ENCODE results near the gene SCGB3A2.

SCGB3A2 gene

DNA sequence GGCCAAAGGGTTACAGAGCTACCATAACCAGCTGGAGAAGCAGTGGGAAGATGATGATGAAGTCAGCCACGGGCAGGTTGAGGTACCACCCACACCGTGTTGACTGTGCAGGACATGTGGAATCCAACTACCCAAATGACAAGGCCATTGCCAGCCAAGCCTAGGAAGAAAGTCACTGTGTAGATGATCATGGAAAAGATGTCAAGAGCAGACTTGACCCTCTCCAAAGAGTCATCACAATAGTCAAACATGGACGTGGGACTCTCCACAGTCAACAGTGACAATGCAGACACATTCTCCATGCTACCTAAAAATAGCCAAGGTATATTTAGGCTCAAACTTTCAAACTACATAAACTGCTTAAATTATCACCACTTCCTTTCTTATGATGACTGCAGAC lies 26.1 kb upstream of the SCGB3A2 start:
- Histone ChIP-seq H3K4me1 (ENCODE audit: control insufficient read depth, insufficient read depth, low read length, unreplicated experiment) (no peaks in the 10 kb centered on the region), H3K27me3 (ENCODE audit: insufficient read depth, low read length) (peaks cover 33% of the 10 kb centered on the region), H3K27ac (ENCODE audit: low read depth, low read length) (no peak overlapping the region), H3K79me2 (ENCODE audit: control insufficient read depth, insufficient read depth, low read length, unreplicated experiment) (no peaks in the 10 kb centered on the region), H2AFZ (ENCODE audit: low read length, unreplicated experiment) (no peak overlapping the region), H3K36me3 (ENCODE audit: insufficient read depth, low read length) (no peaks in the 10 kb centered on the region), H3K4me3 (ENCODE audit: low read depth, low read length) (no peak overlapping the region)

DNA sequence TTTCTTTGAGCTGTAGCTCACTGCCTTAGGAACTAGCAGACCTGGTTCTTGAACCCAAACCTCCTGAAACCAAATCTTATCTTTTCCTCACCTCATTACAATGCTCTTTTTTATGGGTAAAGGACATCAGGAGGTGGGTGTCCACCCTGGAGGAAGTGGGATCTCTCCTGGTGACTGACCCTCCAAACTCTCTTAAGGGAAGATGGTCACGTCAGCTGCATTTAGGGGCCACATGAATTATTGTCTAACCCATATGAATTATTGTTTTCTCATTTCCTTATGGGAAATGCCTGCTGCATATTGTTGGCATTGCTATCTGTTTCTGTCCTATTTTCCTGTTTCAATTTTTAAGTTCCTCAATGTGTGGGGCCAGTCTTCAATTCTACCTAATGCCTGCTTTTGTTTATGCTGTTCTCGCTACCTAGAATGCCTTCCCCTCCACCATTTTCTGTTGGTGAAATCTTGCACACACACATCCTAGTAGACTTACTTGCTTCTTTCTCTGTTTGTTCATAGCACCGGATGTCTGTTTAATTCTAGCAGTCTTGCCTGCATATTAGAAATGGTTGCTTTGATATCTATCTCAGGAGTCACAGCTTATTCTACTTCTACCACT lies 25.0 kb upstream of the SCGB3A2 start:
- no peak overlapping the region for H2AFZ ChIP-seq (ENCODE audit: low read length, unreplicated experiment)
- H3K4me1 ChIP-seq (ENCODE audit: control insufficient read depth, insufficient read depth, low read length, unreplicated experiment), result no peaks in the 10 kb centered on the region
- H3K4me3 ChIP-seq (ENCODE audit: low read depth, low read length), result no peak overlapping the region
- no peaks in the 10 kb centered on the region for H3K79me2 ChIP-seq (ENCODE audit: control insufficient read depth, insufficient read depth, low read length, unreplicated experiment)
- H3K27ac ChIP-seq (ENCODE audit: low read depth, low read length), result no peak overlapping the region
- no peaks in the 10 kb centered on the region for H3K36me3 ChIP-seq (ENCODE audit: insufficient read depth, low read length)
- H3K27me3 ChIP-seq (ENCODE audit: insufficient read depth, low read length), result peaks cover 27% of the 10 kb centered on the region

DNA sequence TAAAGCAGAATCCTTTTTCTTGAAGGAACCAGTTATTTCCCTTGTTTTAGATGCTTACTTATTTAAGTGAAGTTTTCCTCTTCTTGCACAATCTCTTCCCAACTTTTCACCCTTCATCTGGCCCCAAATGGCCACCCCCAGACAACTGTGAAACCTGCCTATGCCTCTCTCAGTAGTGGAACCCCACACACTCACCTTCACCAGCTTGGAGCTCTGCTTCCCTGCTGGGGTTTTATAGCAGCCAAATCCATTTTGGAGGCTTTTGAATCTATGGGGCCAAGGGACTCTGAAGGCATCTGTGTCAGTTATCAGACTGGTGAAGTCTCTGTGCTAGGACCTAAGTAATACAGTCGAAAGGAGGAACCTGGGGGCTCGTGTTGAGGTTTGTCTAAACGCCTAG lies 24.2 kb upstream of the SCGB3A2 start:
- Histone ChIP-seq H3K36me3 (ENCODE audit: insufficient read depth, low read length) (no peaks in the 10 kb centered on the region), H3K27ac (ENCODE audit: low read depth, low read length) (no peak overlapping the region), H2AFZ (ENCODE audit: low read length, unreplicated experiment) (no peak overlapping the region)

DNA sequence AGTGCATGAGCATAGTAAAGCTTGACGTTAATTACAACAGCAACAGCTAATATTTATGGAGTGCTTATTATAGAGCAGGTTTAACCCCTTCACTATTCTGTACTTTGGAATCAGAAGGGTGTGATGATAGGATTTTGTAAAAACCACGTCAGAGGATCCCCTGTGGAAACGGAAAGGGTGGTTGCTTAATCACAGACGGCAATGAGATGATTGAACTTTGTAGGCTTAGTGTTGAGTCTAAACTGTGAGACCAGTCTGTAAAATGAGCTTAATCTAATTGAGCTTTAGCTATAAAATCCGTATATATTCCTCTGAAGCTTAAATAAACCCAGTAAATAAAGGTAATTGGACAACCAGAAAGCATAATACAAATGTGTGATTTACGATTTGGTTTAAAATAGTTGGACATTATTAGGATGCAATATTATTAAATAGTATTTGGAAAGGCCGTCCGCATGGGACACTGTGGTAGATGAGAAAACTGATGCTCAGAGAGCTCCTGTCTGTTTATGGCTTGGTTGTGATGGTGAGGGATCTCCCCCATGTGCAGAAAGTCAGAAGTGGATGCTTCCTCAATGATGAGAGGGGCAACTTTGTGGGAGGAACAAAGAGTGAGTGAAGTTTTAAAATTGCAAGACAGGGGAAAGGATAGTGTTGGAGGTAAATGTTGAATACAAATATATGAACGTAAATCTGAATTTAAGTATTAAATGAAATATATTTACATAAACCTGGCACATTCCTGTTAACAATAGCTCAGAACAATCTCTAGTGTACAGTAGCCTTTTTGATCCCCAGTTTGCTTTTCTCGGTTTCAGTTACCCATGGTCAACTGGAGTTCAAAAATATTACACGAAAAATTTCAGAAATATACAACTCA lies 23.4 kb upstream of the SCGB3A2 start:
- no peaks in the 10 kb centered on the region for H3K36me3 ChIP-seq (ENCODE audit: insufficient read depth, low read length)
- no peak overlapping the region for H2AFZ ChIP-seq (ENCODE audit: low read length, unreplicated experiment)
- H3K4me1 ChIP-seq (ENCODE audit: control insufficient read depth, insufficient read depth, low read length, unreplicated experiment), result no peaks in the 10 kb centered on the region
- H3K27ac ChIP-seq (ENCODE audit: low read depth, low read length), result no peak overlapping the region
- no peak overlapping the region for H3K4me3 ChIP-seq (ENCODE audit: low read depth, low read length)
- H3K79me2 ChIP-seq (ENCODE audit: control insufficient read depth, insufficient read depth, low read length, unreplicated experiment), result no peaks in the 10 kb centered on the region
- peaks cover 21% of the 10 kb centered on the region for H3K27me3 ChIP-seq (ENCODE audit: insufficient read depth, low read length)

More for the DNA sequence above, 24.2 kb upstream of the SCGB3A2 start:
- H3K79me2 ChIP-seq (ENCODE audit: control insufficient read depth, insufficient read depth, low read length, unreplicated experiment), result no peaks in the 10 kb centered on the region
- H3K27me3 ChIP-seq (ENCODE audit: insufficient read depth, low read length), result peaks cover 21% of the 10 kb centered on the region
- no peak overlapping the region for H3K4me3 ChIP-seq (ENCODE audit: low read depth, low read length)
- H3K4me1 ChIP-seq (ENCODE audit: control insufficient read depth, insufficient read depth, low read length, unreplicated experiment), result no peaks in the 10 kb centered on the region

DNA sequence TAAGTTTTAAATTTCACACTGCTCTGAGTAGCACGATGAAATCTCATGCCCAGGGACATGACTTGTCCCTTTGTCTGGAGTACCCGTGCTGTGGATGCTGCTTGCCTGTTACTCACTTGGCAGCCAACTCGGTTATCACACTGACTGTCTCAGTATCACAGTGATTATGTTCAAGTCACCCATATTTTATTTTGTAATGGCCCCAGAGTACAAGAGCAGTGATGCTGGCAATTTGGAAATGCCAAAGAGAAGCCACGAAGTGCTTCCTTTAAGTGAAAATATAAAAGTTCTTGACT lies 22.8 kb upstream of the SCGB3A2 start:
- no peaks in the 10 kb centered on the region for H3K4me1 ChIP-seq (ENCODE audit: control insufficient read depth, insufficient read depth, low read length, unreplicated experiment)
- H3K4me3 ChIP-seq (ENCODE audit: low read depth, low read length), result no peak overlapping the region
- no peaks in the 10 kb centered on the region for H3K79me2 ChIP-seq (ENCODE audit: control insufficient read depth, insufficient read depth, low read length, unreplicated experiment)
- no peak overlapping the region for H3K27ac ChIP-seq (ENCODE audit: low read depth, low read length)
- H3K27me3 ChIP-seq (ENCODE audit: insufficient read depth, low read length), result peaks cover 21% of the 10 kb centered on the region
- H2AFZ ChIP-seq (ENCODE audit: low read length, unreplicated experiment), result no peak overlapping the region
- H3K36me3 ChIP-seq (ENCODE audit: insufficient read depth, low read length), result no peaks in the 10 kb centered on the region

DNA sequence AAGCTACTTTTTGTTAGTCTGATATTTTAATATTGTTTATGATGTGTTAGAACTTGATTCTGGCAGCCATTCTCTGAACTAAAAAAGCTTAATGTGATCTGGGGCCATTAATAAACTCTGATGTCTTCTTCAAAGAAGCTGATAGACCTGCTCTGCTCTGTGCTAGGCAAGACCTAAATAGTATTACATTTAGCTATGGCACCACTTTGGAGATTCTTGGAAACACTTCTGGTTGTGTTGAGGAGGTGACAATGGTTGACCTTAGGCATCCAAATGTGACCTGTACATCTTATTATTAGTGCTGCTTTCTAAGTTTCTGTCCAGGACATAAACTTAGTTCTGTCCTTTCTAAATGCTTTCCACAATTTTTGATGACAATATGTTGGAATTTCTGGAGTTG lies 21.7 kb upstream of the SCGB3A2 start:
- no peak overlapping the region for H3K4me3 ChIP-seq (ENCODE audit: low read depth, low read length)
- no peaks in the 10 kb centered on the region for H3K79me2 ChIP-seq (ENCODE audit: control insufficient read depth, insufficient read depth, low read length, unreplicated experiment)
- H3K36me3 ChIP-seq (ENCODE audit: insufficient read depth, low read length), result no peaks in the 10 kb centered on the region
- H2AFZ ChIP-seq (ENCODE audit: low read length, unreplicated experiment), result no peak overlapping the region
- H3K27me3 ChIP-seq (ENCODE audit: insufficient read depth, low read length), result peaks cover 10% of the 10 kb centered on the region
- no peaks in the 10 kb centered on the region for H3K4me1 ChIP-seq (ENCODE audit: control insufficient read depth, insufficient read depth, low read length, unreplicated experiment)
- no peak overlapping the region for H3K27ac ChIP-seq (ENCODE audit: low read depth, low read length)

- no peaks in the 10 kb centered on the region for H3K4me1 ChIP-seq (ENCODE audit: control insufficient read depth, insufficient read depth, low read length, unreplicated experiment)
Observed at GRCh38 chr5:147857302-147858129, 21.0 kb upstream of the SCGB3A2 start.

GRCh38 chr5:147858565-147858964 lies 19.9 kb upstream of the SCGB3A2 start:
- no peaks in the 10 kb centered on the region for H3K36me3 ChIP-seq (ENCODE audit: insufficient read depth, low read length)
- no peak overlapping the region for H2AFZ ChIP-seq (ENCODE audit: low read length, unreplicated experiment)
- no peak overlapping the region for H3K4me3 ChIP-seq (ENCODE audit: low read depth, low read length)
- H3K27ac ChIP-seq (ENCODE audit: low read depth, low read length), result no peak overlapping the region
- no peaks in the 10 kb centered on the region for H3K27me3 ChIP-seq (ENCODE audit: insufficient read depth, low read length)
- no peaks in the 10 kb centered on the region for H3K4me1 ChIP-seq (ENCODE audit: control insufficient read depth, insufficient read depth, low read length, unreplicated experiment)
- H3K79me2 ChIP-seq (ENCODE audit: control insufficient read depth, insufficient read depth, low read length, unreplicated experiment), result no peaks in the 10 kb centered on the region

More at GRCh38 chr5:147857302-147858129, 21.0 kb upstream of the SCGB3A2 start:
- no peak overlapping the region for H2AFZ ChIP-seq (ENCODE audit: low read length, unreplicated experiment)
- no peaks in the 10 kb centered on the region for H3K79me2 ChIP-seq (ENCODE audit: control insufficient read depth, insufficient read depth, low read length, unreplicated experiment)
- no peak overlapping the region for H3K27ac ChIP-seq (ENCODE audit: low read depth, low read length)
- H3K27me3 ChIP-seq (ENCODE audit: insufficient read depth, low read length), result peaks cover 3% of the 10 kb centered on the region
- H3K4me3 ChIP-seq (ENCODE audit: low read depth, low read length), result no peak overlapping the region
- no peaks in the 10 kb centered on the region for H3K36me3 ChIP-seq (ENCODE audit: insufficient read depth, low read length)

- Histone ChIP-seq H2AFZ (ENCODE audit: low read length, unreplicated experiment) (no peak overlapping the region), H3K27me3 (ENCODE audit: insufficient read depth, low read length) (no peaks in the 10 kb centered on the region), H3K4me3 (ENCODE audit: low read depth, low read length) (no peak overlapping the region), H3K27ac (ENCODE audit: low read depth, low read length) (no peak overlapping the region), H3K36me3 (ENCODE audit: insufficient read depth, low read length) (no peaks in the 10 kb centered on the region), H3K4me1 (ENCODE audit: control insufficient read depth, insufficient read depth, low read length, unreplicated experiment) (no peaks in the 10 kb centered on the region), H3K79me2 (ENCODE audit: control insufficient read depth, insufficient read depth, low read length, unreplicated experiment) (no peaks in the 10 kb centered on the region)
Observed at GRCh38 chr5:147859962-147860640, 18.4 kb upstream of the SCGB3A2 start.

DNA sequence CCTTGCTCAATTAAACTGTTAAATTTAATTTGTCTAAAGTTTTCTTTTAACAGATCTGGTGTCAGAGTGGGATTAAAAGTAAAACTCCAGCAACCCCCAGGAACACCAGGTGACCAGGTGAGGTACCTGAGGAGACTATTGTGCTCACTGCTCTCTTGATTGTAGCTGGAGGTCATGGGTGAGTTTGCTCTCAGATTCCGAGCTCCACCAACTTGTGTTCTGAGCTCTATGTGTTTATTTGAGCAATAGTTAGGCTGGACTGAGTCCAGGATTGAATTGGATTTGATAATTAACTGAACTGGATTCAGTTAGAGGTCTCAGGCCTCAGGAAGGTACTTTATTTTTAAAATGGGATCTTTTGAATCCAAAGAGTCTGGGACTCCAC lies 17.9 kb upstream of the SCGB3A2 start:
- Histone ChIP-seq H3K79me2 (ENCODE audit: control insufficient read depth, insufficient read depth, low read length, unreplicated experiment) (no peaks in the 10 kb centered on the region), H3K27me3 (ENCODE audit: insufficient read depth, low read length) (no peaks in the 10 kb centered on the region), H2AFZ (ENCODE audit: low read length, unreplicated experiment) (no peak overlapping the region), H3K27ac (ENCODE audit: low read depth, low read length) (no peak overlapping the region), H3K4me3 (ENCODE audit: low read depth, low read length) (no peak overlapping the region), H3K36me3 (ENCODE audit: insufficient read depth, low read length) (no peaks in the 10 kb centered on the region), H3K4me1 (ENCODE audit: control insufficient read depth, insufficient read depth, low read length, unreplicated experiment) (no peaks in the 10 kb centered on the region)

Data from ACC112 (cell line).